ENCODE results near the gene VAMP1. TPM values are rescaled to one million over a fixed set of nuclear protein-coding genes. Genes with fewer than 3 reads are reported as not detected.

The VAMP1 gene
- total and polyA plus RNA-seq, 10 of the 15 experiments (the other 5 are each of a cell fraction or from before 2014, with no cell fraction given): 4.8 to 123 (median 27.5) TPM

DNA sequence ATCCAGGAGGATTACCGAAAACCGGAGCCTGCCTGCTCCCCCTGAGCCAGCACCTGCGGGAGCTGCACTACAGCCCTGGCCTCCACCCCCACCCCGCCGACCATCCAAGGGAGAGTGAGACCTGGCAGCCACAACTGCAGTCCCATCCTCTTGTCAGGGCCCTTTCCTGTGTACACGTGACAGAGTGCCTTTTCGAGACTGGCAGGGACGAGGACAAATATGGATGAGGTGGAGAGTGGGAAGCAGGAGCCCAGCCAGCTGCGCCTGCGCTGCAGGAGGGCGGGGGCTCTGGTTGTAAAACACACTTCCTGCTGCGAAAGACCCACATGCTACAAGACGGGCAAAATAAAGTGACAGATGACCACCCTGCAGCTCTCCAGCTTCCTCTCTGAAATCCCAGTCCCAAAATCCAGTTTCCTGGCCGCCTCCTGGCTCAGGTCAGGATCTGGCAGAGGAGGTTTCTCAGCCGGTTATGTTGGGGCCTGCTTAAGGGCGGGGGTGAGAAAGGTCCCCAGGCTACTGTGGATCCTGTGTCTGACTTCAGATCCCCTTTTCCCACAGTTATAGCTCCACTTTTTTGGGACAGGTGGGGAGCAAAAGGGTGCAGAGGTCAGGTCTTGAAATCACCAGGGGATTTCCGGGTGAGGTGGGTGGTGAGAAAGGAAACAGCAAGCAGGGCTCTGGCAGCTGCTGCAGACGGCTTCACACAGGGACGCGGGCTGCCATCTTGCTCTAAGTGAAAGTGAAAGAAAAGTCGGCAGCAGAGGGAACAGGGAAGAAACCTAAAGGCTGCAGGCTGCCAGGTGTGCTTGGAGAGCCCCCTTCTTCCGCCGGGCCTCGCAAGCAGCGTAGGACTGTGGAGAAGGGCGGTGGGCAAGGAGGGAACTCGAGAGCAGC is 18.9 kb downstream of the VAMP1 start, which contains the start of gene TAPBPL (continued):
- TF ChIP-seq ZBTB40 (IDR thresholded peaks at IDR 0.05; ENCODE audit: borderline replicate concordance) (0 out of 2 replicates have a peak, but pooled peaks have one; percentile 45), CEBPB (IDR thresholded peaks at IDR 0.05; ENCODE audit: borderline replicate concordance in 1 of 2, low read depth in 2 of 2, low read length in 2 of 2) (no peak), ZNF207 (IDR thresholded peaks at IDR 0.05; ENCODE audit: borderline replicate concordance) (0 out of 2 replicates have a peak, but pooled peaks have one; percentile 50), PML (IDR thresholded peaks at IDR 0.05; ENCODE audit: low read length) (no peak), STAT3 (IDR thresholded peaks at IDR 0.05; ENCODE audit: low read depth, low read length) (no peak), TARDBP (IDR thresholded peaks at IDR 0.05; ENCODE audit: borderline replicate concordance) (peak; percentile 9; the same call in 1 of the 2 replicates), MXI1 (IDR thresholded peaks at IDR 0.05; ENCODE audit: low read depth, low read length) (peak; percentile 68), PAX8 (IDR thresholded peaks at IDR 0.05) (no peak), ASH2L (IDR thresholded peaks at IDR 0.05; ENCODE audit: borderline replicate concordance, low read depth) (no peak), MTA2 (IDR thresholded peaks at IDR 0.05; ENCODE audit: low read depth) (peak; percentile 41; the same call in 1 of the 2 replicates), NR2C1 (IDR thresholded peaks at IDR 0.05) (peak; percentile 63), ZBTB4 (CRISPR knock-in tag; IDR thresholded peaks at IDR 0.05) (no peak), RFX5 (IDR thresholded peaks at IDR 0.05; ENCODE audit: low read depth, low read length) (no peak), RBBP5 (conservative IDR thresholded peaks at IDR 0.05) (no peak), NFIC (IDR thresholded peaks at IDR 0.05; ENCODE audit: low read depth, low read length) (no peak), POLR2AphosphoS5 (IDR thresholded peaks at IDR 0.05; ENCODE audit: low read length) (peak; percentile 70; the same call in 1 of the 2 replicates), NBN (IDR thresholded peaks at IDR 0.05) (peak; percentile 74), RELA (IDR thresholded peaks at IDR 0.05; ENCODE audit: borderline replicate concordance, partially characterized antibody) (peak; percentile 89), RAD21 (IDR thresholded peaks at IDR 0.05; ENCODE audit: insufficient read depth, low read depth, low read length) (no peak)
- TF ChIP-seq, protein P1, sequence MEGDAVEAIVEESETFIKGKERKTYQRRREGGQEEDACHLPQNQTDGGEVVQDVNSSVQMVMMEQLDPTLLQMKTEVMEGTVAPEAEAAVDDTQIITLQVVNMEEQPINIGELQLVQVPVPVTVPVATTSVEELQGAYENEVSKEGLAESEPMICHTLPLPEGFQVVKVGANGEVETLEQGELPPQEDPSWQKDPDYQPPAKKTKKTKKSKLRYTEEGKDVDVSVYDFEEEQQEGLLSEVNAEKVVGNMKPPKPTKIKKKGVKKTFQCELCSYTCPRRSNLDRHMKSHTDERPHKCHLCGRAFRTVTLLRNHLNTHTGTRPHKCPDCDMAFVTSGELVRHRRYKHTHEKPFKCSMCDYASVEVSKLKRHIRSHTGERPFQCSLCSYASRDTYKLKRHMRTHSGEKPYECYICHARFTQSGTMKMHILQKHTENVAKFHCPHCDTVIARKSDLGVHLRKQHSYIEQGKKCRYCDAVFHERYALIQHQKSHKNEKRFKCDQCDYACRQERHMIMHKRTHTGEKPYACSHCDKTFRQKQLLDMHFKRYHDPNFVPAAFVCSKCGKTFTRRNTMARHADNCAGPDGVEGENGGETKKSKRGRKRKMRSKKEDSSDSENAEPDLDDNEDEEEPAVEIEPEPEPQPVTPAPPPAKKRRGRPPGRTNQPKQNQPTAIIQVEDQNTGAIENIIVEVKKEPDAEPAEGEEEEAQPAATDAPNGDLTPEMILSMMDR (IDR thresholded peaks at IDR 0.05 in 2 of 3, conservative IDR thresholded peaks at IDR 0.05 in 1 of 3; ENCODE audit: control insufficient read depth in 2 of 3, extremely low read depth in 1 of 3, insufficient read depth in 1 of 3, low read depth in 3 of 3, low read length in 3 of 3): no peak
- TF ChIP-seq, protein P2, sequence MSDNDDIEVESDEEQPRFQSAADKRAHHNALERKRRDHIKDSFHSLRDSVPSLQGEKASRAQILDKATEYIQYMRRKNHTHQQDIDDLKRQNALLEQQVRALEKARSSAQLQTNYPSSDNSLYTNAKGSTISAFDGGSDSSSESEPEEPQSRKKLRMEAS (IDR thresholded peaks at IDR 0.05; ENCODE audit: low read depth, low read length): 0 out of 2 replicates have a peak, but pooled peaks have one; percentile 53
